ENCODE results near the gene KCNIP1.

DNA sequence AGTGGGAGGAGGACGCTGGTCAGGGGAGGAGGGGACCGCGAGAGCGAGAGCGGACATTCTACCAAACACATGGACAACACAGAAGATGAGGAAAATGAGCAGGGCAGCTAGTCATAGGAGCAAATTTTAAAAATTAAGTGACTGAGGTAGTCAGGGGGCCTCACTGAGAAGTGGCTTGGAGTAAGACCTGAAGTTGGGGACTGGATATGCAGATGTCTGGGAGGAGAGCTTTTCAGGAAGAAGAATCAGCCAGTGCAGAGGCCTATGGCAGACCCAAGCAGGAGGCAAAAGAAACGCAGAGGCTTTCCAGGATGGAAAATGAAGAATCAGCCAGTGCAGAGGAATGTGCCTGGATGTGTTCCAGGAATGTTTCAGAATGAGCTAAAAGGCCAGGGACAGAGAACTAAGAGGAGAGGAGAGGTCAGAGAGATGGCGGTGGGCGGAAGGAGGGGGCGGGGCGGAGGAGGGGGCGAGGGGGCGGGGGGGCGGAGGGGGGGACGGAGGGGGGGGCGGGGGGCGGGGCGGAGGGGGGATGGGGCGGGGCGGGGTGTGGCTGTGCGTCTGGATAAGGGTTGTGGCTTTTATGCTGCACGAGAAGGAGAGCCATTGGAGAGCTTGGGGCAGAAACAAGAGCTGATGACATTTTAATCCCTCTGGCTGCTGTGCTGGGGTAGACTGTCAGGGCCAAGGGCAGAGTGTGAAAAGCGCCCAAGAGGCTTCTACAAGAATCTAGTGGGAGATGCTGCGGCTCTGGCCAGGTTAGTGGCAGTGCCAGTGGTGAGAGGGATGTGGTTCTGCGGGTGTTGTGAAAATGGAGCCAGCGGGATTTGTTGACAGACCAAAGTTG is 129.6 kb downstream of the KCNIP1 start:
- TF ChIP-seq POLR2AphosphoS5 (IDR thresholded peaks at IDR 0.05; ENCODE audit: low read depth, low read length), result 0 out of 2 replicates have a peak, but pooled peaks have one; percentile 42
- TF ChIP-seq, protein P1, sequence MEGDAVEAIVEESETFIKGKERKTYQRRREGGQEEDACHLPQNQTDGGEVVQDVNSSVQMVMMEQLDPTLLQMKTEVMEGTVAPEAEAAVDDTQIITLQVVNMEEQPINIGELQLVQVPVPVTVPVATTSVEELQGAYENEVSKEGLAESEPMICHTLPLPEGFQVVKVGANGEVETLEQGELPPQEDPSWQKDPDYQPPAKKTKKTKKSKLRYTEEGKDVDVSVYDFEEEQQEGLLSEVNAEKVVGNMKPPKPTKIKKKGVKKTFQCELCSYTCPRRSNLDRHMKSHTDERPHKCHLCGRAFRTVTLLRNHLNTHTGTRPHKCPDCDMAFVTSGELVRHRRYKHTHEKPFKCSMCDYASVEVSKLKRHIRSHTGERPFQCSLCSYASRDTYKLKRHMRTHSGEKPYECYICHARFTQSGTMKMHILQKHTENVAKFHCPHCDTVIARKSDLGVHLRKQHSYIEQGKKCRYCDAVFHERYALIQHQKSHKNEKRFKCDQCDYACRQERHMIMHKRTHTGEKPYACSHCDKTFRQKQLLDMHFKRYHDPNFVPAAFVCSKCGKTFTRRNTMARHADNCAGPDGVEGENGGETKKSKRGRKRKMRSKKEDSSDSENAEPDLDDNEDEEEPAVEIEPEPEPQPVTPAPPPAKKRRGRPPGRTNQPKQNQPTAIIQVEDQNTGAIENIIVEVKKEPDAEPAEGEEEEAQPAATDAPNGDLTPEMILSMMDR (IDR thresholded peaks at IDR 0.05), result no peak
- TF ChIP-seq MAX (IDR thresholded peaks at IDR 0.05; ENCODE audit: low read depth), result no peak
- no peak for TF ChIP-seq USF1 (IDR thresholded peaks at IDR 0.05; ENCODE audit: borderline replicate concordance, low read depth)
- TF ChIP-seq CHD2 (IDR thresholded peaks at IDR 0.05; ENCODE audit: low read length, partially characterized antibody), result no peak
- TF ChIP-seq FOXJ3 (CRISPR knock-in tag; IDR thresholded peaks at IDR 0.05), result no peak
- TF ChIP-seq GABPA (IDR thresholded peaks at IDR 0.05; ENCODE audit: low read depth), result no peak
- TF ChIP-seq RAD21 (IDR thresholded peaks at IDR 0.05; ENCODE audit: low read length), result no peak

Measured in SK-N-SH (cell line).